MCF 10A (cell line): ENCODE data around the gene SPAG16. TPM values are rescaled to one million over a fixed set of nuclear protein-coding genes. Genes with fewer than 3 reads are reported as not detected.

Source experiments
- BruUV-seq: library from RNA; stranded (reverse); fragments of 400-500 nt; replicated peaks from 2 replicates; lab custom pipeline; 2021; lab: Mats Ljungman, UMichigan
- CTCF ChIA-PET: fragments of 300-600 bp; sonication (Branson Sonifier 250); formaldehyde crosslinking; extraction: SDS; loops from one replicate; lab custom pipeline; 2021; ENCODE audit warnings: antibody characterized with exemption, inconsistent platforms; lab: Yijun Ruan, JAX
- POLR2A ChIA-PET: fragments of 300-600, 350-650 bp; sonication (Branson Sonifier 250); formaldehyde crosslinking; extraction: SDS; loops from one replicate; lab custom pipeline; 2020; ENCODE audit warnings: antibody characterized with exemption, inconsistent platforms; lab: Yijun Ruan, JAX
- DNase-seq: peaks from one replicate; pipeline ENCODE4 v3.0.0-alpha.2; 2018; ENCODE audit not compliant: unreplicated experiment
- H3K27ac Mint-ChIP-seq: one replicate; pipeline ENCODE4 v1.8.0; 2022; ENCODE audit warnings: mild to moderate bottlenecking, low read depth, mixed read lengths; ENCODE audit not compliant: unreplicated experiment
- H3K27me3 Mint-ChIP-seq: one replicate; pipeline ENCODE4 v1.8.0; 2022; ENCODE audit warnings: mixed read lengths; ENCODE audit not compliant: insufficient read depth, unreplicated experiment
- H3K36me3 Mint-ChIP-seq: one replicate; pipeline ENCODE4 v1.8.0; 2022; ENCODE audit warnings: mild to moderate bottlenecking, moderate library complexity, mixed read lengths; ENCODE audit not compliant: insufficient read depth, unreplicated experiment
- H3K4me1 Mint-ChIP-seq: one replicate; pipeline ENCODE4 v1.8.0; 2022; ENCODE audit warnings: mixed read lengths; ENCODE audit not compliant: insufficient read depth, unreplicated experiment
- H3K4me3 Mint-ChIP-seq: one replicate; pipeline ENCODE4 v1.8.0; 2022; ENCODE audit warnings: mild to moderate bottlenecking, moderate library complexity, mixed read lengths; ENCODE audit not compliant: unreplicated experiment
- H3K9me3 Mint-ChIP-seq: one replicate; pipeline ENCODE4 v1.8.0; 2022; ENCODE audit warnings: mixed read lengths; ENCODE audit not compliant: unreplicated experiment
- intact Hi-C: fragments of 100-400 bp; cut with micrococcal nuclease; formaldehyde crosslinking; loops from 2 replicates; pipeline ENCODE4 v1.14.1; 2022
- total RNA-seq: library from RNA; stranded (reverse); gene quantifications from 2 replicates; pipeline ENCODE4 v1.2.3, GENCODE V29; 2022
- TF ChIP-seq, protein P1 (sequence below): fragments of 200-600 bp; IDR thresholded peaks from one replicate; pipeline ENCODE4 v1.8.0; 2022; ENCODE audit warnings: antibody characterized with exemption, mild to moderate bottlenecking; ENCODE audit not compliant: unreplicated experiment

SPAG16 gene
- total RNA-seq, 1 experiment from 2014 or later = 11.5 TPM

DNA sequence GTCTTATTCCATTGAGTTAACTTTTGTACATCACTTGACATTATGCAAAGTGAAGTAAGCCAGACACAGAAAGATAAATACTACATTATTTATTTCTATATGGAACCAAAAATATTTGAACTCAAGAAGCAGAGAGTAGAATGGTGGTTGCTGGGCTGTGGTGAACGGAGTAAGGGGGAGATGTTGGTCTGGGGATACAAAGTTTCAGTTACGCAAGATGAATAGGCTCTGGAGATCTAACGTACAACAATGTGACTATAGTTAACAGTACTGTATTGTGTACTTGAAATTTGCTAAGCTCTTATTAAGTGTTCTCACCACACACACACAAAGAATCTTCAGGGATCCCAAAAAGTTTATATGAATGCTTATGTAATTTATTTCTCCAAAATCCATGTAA lies 1001.7 kb downstream of the SPAG16 start:
- ChIA-PET POLR2A (no interaction called here), CTCF (interaction anchor here (0.5 kb wide), 1 partner anchor 1635 kb away, joined by 3 read pairs; no protein-coding TSS in a partner anchor)
- BruUV-seq = no TSS peak
- no peaks in the 10 kb centered on the region for H3K36me3 Mint-ChIP-seq
- H3K4me1 Mint-ChIP-seq = no peaks in the 10 kb centered on the region
- intact Hi-C loops = no loop called here
- H3K27ac Mint-ChIP-seq = no peak overlapping the region
- no peaks in the 10 kb centered on the region for H3K9me3 Mint-ChIP-seq
- no peak for DNase-seq
- H3K4me3 Mint-ChIP-seq = no peak overlapping the region
- TF ChIP-seq, protein P1, sequence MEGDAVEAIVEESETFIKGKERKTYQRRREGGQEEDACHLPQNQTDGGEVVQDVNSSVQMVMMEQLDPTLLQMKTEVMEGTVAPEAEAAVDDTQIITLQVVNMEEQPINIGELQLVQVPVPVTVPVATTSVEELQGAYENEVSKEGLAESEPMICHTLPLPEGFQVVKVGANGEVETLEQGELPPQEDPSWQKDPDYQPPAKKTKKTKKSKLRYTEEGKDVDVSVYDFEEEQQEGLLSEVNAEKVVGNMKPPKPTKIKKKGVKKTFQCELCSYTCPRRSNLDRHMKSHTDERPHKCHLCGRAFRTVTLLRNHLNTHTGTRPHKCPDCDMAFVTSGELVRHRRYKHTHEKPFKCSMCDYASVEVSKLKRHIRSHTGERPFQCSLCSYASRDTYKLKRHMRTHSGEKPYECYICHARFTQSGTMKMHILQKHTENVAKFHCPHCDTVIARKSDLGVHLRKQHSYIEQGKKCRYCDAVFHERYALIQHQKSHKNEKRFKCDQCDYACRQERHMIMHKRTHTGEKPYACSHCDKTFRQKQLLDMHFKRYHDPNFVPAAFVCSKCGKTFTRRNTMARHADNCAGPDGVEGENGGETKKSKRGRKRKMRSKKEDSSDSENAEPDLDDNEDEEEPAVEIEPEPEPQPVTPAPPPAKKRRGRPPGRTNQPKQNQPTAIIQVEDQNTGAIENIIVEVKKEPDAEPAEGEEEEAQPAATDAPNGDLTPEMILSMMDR = no peak
- H3K27me3 Mint-ChIP-seq = no peaks in the 10 kb centered on the region

DNA sequence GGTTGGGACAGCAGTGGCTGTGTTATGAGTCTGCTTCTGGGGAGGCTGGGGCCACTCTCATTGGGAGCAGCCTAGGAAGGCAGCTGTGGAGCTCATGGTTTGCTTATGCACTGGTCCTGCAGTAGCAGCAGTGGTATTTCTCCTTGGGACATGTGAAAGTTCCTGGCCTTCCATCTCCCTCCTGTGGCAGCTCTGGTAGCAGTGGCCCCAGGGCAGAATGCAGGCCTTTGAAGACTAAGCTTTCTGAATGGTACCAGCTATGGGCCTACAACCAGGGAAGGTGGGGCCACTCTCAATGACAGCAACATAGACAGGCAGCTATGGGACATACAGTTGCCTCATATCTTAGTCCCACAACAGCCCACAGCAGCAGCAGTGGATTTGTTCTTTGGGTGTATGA lies 1009.3 kb downstream of the SPAG16 start:
- no peak for DNase-seq
- no peaks in the 10 kb centered on the region for H3K4me1 Mint-ChIP-seq
- H3K9me3 Mint-ChIP-seq = no peaks in the 10 kb centered on the region
- H3K27ac Mint-ChIP-seq = no peak overlapping the region
- POLR2A ChIA-PET = no interaction called here
- CTCF ChIA-PET = interaction anchor here (0.5 to 0.9 kb wide), 2 partner anchors 10 to 1033 kb away, joined by 3 to 4 read pairs; no protein-coding TSS in a partner anchor
- intact Hi-C loops = no loop called here
- no peak overlapping the region for H3K4me3 Mint-ChIP-seq
- TF ChIP-seq, protein P1 = no peak
- no TSS peak for BruUV-seq
- H3K36me3 Mint-ChIP-seq = no peaks in the 10 kb centered on the region
- H3K27me3 Mint-ChIP-seq = no peaks in the 10 kb centered on the region

DNA sequence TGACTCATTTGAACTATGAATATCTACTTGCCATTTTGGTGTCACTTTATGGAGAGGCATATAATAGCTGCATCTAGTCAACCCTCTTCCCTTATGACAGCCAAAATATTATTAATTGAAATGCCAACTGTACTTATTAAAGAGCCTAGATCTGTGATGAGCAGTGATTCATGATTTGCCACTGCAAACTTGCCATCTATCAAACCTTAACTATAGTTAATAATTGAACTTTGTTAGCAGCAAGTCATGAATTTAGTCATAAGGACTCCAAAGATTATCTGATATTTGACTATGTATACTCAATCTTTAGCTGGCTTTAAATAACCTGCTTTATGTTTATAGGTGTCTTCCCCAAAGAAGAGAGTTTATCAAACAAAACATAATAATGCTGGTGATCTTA lies 1010.2 kb downstream of the SPAG16 start:
- H3K4me1 Mint-ChIP-seq = no peaks in the 10 kb centered on the region
- H3K27ac Mint-ChIP-seq = no peak overlapping the region
- H3K36me3 Mint-ChIP-seq = no peaks in the 10 kb centered on the region
- DNase-seq = no peak
- ChIA-PET CTCF (no interaction called here), POLR2A (no interaction called here)
- no peak overlapping the region for H3K4me3 Mint-ChIP-seq
- no TSS peak for BruUV-seq
- intact Hi-C loops = no loop called here
- TF ChIP-seq, protein P1 = no peak
- H3K9me3 Mint-ChIP-seq = no peaks in the 10 kb centered on the region
- H3K27me3 Mint-ChIP-seq = no peaks in the 10 kb centered on the region

DNA sequence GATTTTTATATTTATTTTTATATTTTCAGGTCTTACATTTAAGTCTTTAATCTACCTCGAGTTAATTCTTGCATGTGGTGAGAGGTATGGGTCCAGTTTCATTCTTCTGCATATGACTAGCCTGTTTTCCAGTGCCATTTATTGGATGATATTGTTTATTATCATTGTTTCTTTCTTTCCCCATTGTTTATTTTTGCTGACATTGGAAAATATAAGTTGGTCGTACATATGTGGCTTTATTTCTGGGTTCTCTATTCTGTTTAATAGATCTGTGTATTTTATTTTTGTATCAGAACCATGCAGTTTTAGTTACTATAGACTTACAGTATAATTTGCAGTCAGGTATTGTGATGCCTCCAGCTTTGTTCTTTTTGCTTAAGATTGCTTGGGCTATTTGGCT lies 1013.2 kb downstream of the SPAG16 start:
- Mint-ChIP-seq H3K36me3 (no peaks in the 10 kb centered on the region), H3K4me1 (no peaks in the 10 kb centered on the region), H3K27ac (no peak overlapping the region), H3K27me3 (no peaks in the 10 kb centered on the region), H3K9me3 (no peaks in the 10 kb centered on the region), H3K4me3 (no peak overlapping the region)
- ChIA-PET POLR2A (no interaction called here), CTCF (no interaction called here)
- TF ChIP-seq, protein P1 = no peak
- intact Hi-C loops = no loop called here
- no TSS peak for BruUV-seq
- no peak for DNase-seq
